ENCODE results near the gene DDX1. TPM values are rescaled to one million over a fixed set of nuclear protein-coding genes. Genes with fewer than 3 reads are reported as not detected.

The DDX1 gene
- total RNA-seq, 4 donors from 2014 or later = 41.6 to 78.6 (median 66.5) TPM

DNA sequence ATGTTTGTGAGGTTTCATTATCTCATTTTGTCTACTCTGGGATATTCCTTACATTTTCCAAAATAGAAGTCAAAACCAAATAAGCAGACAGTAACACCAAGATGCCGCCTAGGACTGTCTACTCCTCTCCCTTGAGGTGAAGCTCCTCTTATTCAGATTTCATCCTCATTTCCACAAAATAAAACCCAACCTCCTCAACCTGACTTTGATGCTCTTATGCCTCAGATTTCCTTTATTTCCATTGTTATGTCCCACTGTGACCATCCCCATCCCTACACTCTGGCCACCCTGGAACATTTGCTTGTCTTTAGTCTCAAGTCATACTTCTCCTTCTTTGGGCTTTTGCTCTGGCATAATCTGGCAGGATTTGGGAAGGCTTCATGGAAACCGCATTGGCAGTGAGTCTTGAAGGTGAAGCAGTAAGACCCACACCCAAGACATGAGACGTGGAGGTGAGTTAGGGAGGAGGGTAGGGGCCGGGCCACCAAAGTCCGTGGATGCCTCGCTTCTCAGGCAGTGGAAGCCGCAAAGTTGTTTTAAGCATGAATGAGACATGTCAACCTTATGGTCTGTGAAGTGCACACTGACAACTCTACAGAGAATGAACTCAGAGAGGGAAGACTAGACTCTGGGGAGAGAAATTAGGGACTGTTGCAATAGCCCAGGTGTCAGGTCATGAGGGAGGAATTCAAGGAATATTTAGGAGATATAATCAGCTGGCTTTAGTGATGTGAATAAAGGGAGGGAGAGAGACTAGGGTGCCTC lies 63.6 kb downstream of the DDX1 start:
- TF ChIP-seq, protein P1, sequence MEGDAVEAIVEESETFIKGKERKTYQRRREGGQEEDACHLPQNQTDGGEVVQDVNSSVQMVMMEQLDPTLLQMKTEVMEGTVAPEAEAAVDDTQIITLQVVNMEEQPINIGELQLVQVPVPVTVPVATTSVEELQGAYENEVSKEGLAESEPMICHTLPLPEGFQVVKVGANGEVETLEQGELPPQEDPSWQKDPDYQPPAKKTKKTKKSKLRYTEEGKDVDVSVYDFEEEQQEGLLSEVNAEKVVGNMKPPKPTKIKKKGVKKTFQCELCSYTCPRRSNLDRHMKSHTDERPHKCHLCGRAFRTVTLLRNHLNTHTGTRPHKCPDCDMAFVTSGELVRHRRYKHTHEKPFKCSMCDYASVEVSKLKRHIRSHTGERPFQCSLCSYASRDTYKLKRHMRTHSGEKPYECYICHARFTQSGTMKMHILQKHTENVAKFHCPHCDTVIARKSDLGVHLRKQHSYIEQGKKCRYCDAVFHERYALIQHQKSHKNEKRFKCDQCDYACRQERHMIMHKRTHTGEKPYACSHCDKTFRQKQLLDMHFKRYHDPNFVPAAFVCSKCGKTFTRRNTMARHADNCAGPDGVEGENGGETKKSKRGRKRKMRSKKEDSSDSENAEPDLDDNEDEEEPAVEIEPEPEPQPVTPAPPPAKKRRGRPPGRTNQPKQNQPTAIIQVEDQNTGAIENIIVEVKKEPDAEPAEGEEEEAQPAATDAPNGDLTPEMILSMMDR (IDR thresholded peaks at IDR 0.05) = no peak
- no peak for TF ChIP-seq POLR2A (IDR thresholded peaks at IDR 0.05)
- Histone ChIP-seq H3K27ac (no peak overlapping the region), H3K4me1 (no peaks in the 10 kb centered on the region), H3K36me3 (no peaks in the 10 kb centered on the region), H3K9me3 (no peaks in the 10 kb centered on the region), H3K27me3 (no peaks in the 10 kb centered on the region), H3K4me3 (no peak overlapping the region)
- intact Hi-C loops (cut with DNase I) = no loop called here
- no peak for DNase-seq
- WGBS, 2 donors = 88 to 95% methylated on average over 6 to 7 of the region's 7 CpGs

DNA sequence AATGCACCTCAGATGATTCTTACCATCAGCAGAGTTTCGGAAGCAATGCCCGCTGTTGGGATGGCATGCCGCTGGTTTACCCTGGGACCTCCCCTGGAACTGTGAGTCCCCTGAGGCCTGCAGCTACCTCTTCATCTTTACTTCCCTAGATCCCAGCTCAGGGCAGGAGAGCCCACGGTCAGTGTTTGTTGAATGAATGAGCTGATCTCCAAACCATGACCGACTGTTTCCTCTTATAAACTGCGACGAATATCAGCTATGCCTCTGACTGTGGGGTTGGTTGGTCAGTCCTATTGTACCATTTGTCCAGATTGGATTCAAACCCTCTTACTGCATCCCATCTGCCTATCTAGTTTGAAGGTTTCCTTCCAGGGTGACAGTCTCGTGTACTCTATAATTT lies 64.4 kb downstream of the DDX1 start:
- Histone ChIP-seq H3K4me3 (no peak overlapping the region), H3K36me3 (no peaks in the 10 kb centered on the region), H3K27me3 (no peaks in the 10 kb centered on the region), H3K27ac (no peak overlapping the region), H3K9me3 (no peaks in the 10 kb centered on the region), H3K4me1 (no peaks in the 10 kb centered on the region)
- intact Hi-C loops (cut with DNase I) = no loop called here
- 91 to 97% methylated on average over 8 of the region's 8 CpGs for WGBS, 2 donors
- DNase-seq = no peak
- TF ChIP-seq, protein P1 (IDR thresholded peaks at IDR 0.05) = no peak
- TF ChIP-seq POLR2A (IDR thresholded peaks at IDR 0.05) = no peak

DNA sequence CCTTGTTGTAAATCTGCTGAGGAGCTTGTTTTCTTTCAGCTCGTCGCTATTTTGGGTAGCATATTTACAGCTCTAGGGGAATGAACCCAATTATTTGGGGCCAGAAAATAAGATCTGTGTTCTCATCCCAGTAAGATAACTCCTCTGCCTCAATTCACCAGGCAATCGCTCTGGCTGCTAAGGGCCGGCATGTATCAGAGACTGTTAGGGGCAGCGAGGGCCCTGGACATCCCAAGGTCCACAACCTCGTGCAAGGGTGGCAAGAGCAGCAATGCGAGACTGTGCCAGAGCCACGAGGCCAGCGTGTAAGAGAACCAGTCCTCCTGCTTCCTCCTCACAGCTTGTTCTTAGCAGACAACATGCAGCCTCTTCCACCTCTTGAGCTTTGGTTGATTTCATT lies 66.1 kb downstream of the DDX1 start:
- no peak for TF ChIP-seq POLR2A (IDR thresholded peaks at IDR 0.05)
- TF ChIP-seq, protein P1 (IDR thresholded peaks at IDR 0.05) = no peak
- intact Hi-C loops (cut with DNase I) = no loop called here
- 80 to 83% methylated on average over 3 to 9 of the region's 9 CpGs for WGBS, 2 donors
- no peaks in the 10 kb centered on the region for H3K27me3 ChIP-seq
- no peak overlapping the region for H3K27ac ChIP-seq
- H3K4me3 ChIP-seq = no peak overlapping the region
- DNase-seq = no peak
- no peaks in the 10 kb centered on the region for H3K9me3 ChIP-seq
- no peaks in the 10 kb centered on the region for H3K4me1 ChIP-seq
- no peaks in the 10 kb centered on the region for H3K36me3 ChIP-seq

DNA sequence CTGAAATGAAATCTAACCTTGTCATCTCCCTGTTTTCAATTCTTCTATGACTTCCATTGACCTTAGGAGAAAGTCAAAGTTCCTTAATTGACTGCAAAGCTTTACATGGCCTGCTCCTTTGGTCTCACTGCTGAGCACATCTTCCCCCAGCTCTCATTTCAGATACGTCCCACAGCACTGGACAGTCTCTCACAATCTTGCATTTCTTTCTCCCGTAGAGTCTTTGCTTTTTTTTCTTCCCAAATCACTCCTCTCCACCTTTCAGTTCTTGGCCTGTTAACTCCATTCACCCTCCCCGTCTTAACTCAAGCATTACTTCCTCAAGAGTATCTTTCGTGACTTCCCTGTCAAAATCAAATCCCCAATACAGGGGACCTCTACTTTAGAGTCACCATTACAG lies 67.2 kb downstream of the DDX1 start:
- no peaks in the 10 kb centered on the region for H3K4me1 ChIP-seq
- intact Hi-C loops (cut with DNase I) = no loop called here
- no peaks in the 10 kb centered on the region for H3K9me3 ChIP-seq
- DNase-seq = no peak
- H3K36me3 ChIP-seq = no peaks in the 10 kb centered on the region
- no peak overlapping the region for H3K4me3 ChIP-seq
- no peaks in the 10 kb centered on the region for H3K27me3 ChIP-seq
- 86 to 91% methylated on average over 4 of the region's 4 CpGs for WGBS, 2 donors
- TF ChIP-seq, protein P1 (IDR thresholded peaks at IDR 0.05) = no peak
- TF ChIP-seq POLR2A (IDR thresholded peaks at IDR 0.05) = no peak
- H3K27ac ChIP-seq = no peak overlapping the region

DNA sequence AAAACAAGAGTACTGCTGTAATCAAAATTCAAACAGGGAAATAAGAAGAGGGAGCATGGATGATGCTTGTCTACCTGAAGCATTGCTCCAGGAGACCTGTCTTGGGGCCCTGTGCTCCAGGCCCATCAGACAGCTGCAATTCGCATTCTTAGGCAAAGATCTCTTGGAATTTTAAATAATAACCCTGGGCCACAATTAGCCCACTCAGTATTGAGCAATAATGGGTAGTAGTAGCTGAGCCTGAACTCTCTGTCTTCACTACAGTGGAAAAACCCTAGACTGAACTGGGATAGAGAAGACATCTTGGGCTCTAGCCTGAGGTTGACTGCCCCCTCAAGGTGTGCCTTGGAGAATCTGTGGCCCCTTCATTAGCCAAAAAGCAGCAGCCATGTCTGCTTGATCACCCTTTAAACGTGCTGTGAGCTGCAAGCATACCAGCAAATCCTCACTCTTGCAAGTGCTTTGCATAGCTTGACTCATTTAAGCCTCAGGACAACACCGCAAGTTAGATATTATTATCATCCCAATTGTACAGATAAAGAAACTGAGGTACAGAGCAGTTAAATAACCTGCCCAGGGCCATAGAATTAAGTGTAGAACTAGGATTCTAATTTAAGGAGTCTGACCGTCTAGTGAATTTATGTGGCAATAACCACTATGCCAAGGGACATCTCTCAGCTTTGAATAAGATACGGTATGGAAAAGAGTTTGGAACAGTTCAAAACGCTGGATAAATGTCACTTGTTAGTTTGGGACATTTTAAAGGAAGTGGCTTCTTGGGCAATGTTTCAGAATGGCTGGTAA lies 69.0 kb downstream of the DDX1 start:
- H3K27ac ChIP-seq = no peak overlapping the region
- intact Hi-C loops (cut with DNase I) = no loop called here
- TF ChIP-seq POLR2A (IDR thresholded peaks at IDR 0.05) = no peak
- TF ChIP-seq, protein P1 (IDR thresholded peaks at IDR 0.05) = no peak
- WGBS, 2 donors = 58 to 78% methylated on average over 4 to 6 of the region's 6 CpGs
- H3K4me3 ChIP-seq = no peak overlapping the region
- H3K4me1 ChIP-seq = no peaks in the 10 kb centered on the region
- H3K9me3 ChIP-seq = no peaks in the 10 kb centered on the region
- no peaks in the 10 kb centered on the region for H3K27me3 ChIP-seq
- no peak for DNase-seq
- H3K36me3 ChIP-seq = no peaks in the 10 kb centered on the region
